Left colon (tissue), 2 donors: ENCODE measurements around the gene NPY4R. TPM values are rescaled to one million over a fixed set of nuclear protein-coding genes. Genes with fewer than 3 reads are reported as not detected.

Source experiments
- total RNA-seq, 2 donors: library from RNA; stranded (reverse); fragmentation: NEBNext Ultra II Directional; extraction: Animal tissue kit (Norgen Biotek cat#: 25700); gene quantifications; one replicate each; pipeline ENCODE4 v1.2.1, GENCODE V29; 2021
- donor health status: DM: no; HTN: no; CAD: no.
- donor health status: DM: yes; HTN: yes; CAD: no.

The NPY4R gene
- total RNA-seq, 2 donors from 2014 or later = 3.1 to 9.5 TPM

Other genes starting within 250 kb of the NPY4R start
- not detected for gene ANTXRL, start 179.0 kb downstream of the NPY4R start, total RNA-seq
- not detected for gene ANXA8L1, start 90.2 kb downstream of the NPY4R start, total RNA-seq
- 10 to 100 TPM; 35.9 to 56.7 TPM for gene GPRIN2, start 90.7 kb upstream of the NPY4R start, total RNA-seq
- 1 to 10 TPM; 1.4 to 2.2 TPM for gene SYT15, start 113.2 kb upstream of the NPY4R start, total RNA-seq